SK-N-SH treated with all-trans-retinoic acid at 6 μM for 48 hours (cell line): ENCODE data around the gene CDKN2C.
A peak's percentile ranks its signal among the peaks of the same experiment; 100 is the strongest.

Source experiments
- ATAC-seq: fragments of 200-7000 bp; cut with Tn5 transposase; 3 replicates; pipeline ENCODE4 v1.9.1; 2020; ENCODE audit warnings: mild to moderate bottlenecking, moderate library complexity
- ARNTL ChIP-seq: fragments of 450-650 bp; formaldehyde crosslinking; IDR thresholded peaks from 2 replicates; pipeline ENCODE4 v1.5.0; 2020; ENCODE audit warnings: low read depth, mild to moderate bottlenecking, moderate library complexity, borderline replicate concordance
- BACH2 ChIP-seq: fragments of 250-450 bp; sonication (Bioruptor Pico); IDR thresholded peaks from 2 replicates; pipeline ENCODE4 v1.9.0; 2021; ENCODE audit warnings: mild to moderate bottlenecking, borderline replicate concordance
- CREB5 ChIP-seq: fragments of 250-450 bp; sonication (Bioruptor Pico); IDR thresholded peaks from 2 replicates; pipeline ENCODE4 v1.5.1; 2020; ENCODE audit warnings: low read depth, mild to moderate bottlenecking, moderate library complexity
- CSDC2 ChIP-seq: fragments of 250-450 bp; sonication (Bioruptor Pico); IDR thresholded peaks from 2 replicates; pipeline ENCODE4 v1.5.0; 2020; ENCODE audit warnings: mild to moderate bottlenecking, moderate library complexity
- CSRNP3 ChIP-seq: fragments of 250-450 bp; sonication (Bioruptor Pico); IDR thresholded peaks from 2 replicates; pipeline ENCODE4 v1.5.1; 2021; ENCODE audit warnings: mild to moderate bottlenecking, moderate library complexity
- ESRRG ChIP-seq: fragments of 250-450 bp; sonication (Bioruptor Pico); IDR thresholded peaks from 2 replicates; pipeline ENCODE4 v1.6.1; 2021; ENCODE audit warnings: mild to moderate bottlenecking
- OSR1 ChIP-seq: fragments of 250-450 bp; sonication (Bioruptor Pico); IDR thresholded peaks from 2 replicates; pipeline ENCODE4 v1.8.0; 2022; ENCODE audit warnings: moderate library complexity, mild to moderate bottlenecking, inconsistent platforms
- PATZ1 ChIP-seq: fragments of 250-450 bp; sonication (Bioruptor Pico); IDR thresholded peaks from 2 replicates; pipeline ENCODE4 v1.8.0; 2020; ENCODE audit warnings: mild to moderate bottlenecking, moderate library complexity, borderline replicate concordance
- PPARA ChIP-seq: fragments of 250-450 bp; sonication (Bioruptor Pico); IDR thresholded peaks from 2 replicates; pipeline ENCODE4 v1.5.0; 2020; ENCODE audit warnings: mild to moderate bottlenecking, borderline replicate concordance
- SNAI2 ChIP-seq: fragments of 250-450 bp; sonication (Bioruptor Pico); IDR thresholded peaks from 2 replicates; pipeline ENCODE4 v1.5.0; 2020; ENCODE audit warnings: mild to moderate bottlenecking, moderate library complexity
- TSHZ2 ChIP-seq: fragments of 250-450 bp; sonication (Bioruptor Pico); IDR thresholded peaks from 2 replicates; pipeline ENCODE4 v1.5.0; 2020; ENCODE audit warnings: mild to moderate bottlenecking, moderate library complexity
- ZC3H10 ChIP-seq: fragments of 250-450 bp; sonication (Bioruptor Pico); IDR thresholded peaks from 2 replicates; pipeline ENCODE4 v1.5.1; 2021; ENCODE audit warnings: mild to moderate bottlenecking, moderate library complexity
- ZFP3 ChIP-seq: fragments of 250-450 bp; sonication (Bioruptor Pico); IDR thresholded peaks from 2 replicates; pipeline ENCODE4 v1.5.0; 2020; ENCODE audit warnings: mild to moderate bottlenecking, moderate library complexity
- ZNF565 ChIP-seq: fragments of 450-650 bp; formaldehyde crosslinking; conservative IDR thresholded peaks from 2 replicates; pipeline ENCODE4 v1.5.0; 2020; ENCODE audit warnings: low read depth, mild to moderate bottlenecking, moderate library complexity
- ZNF70 ChIP-seq: fragments of 450-650 bp; formaldehyde crosslinking; IDR thresholded peaks from 2 replicates; pipeline ENCODE4 v1.5.0; 2020; ENCODE audit warnings: mild to moderate bottlenecking, moderate library complexity
- TF ChIP-seq, protein P1 (sequence below): fragments of 250-450 bp; sonication (Bioruptor Pico); IDR thresholded peaks from 2 replicates; pipeline ENCODE4 v1.8.0; 2021; ENCODE audit warnings: low read depth, mild to moderate bottlenecking, moderate library complexity, borderline replicate concordance

The CDKN2C gene

DNA sequence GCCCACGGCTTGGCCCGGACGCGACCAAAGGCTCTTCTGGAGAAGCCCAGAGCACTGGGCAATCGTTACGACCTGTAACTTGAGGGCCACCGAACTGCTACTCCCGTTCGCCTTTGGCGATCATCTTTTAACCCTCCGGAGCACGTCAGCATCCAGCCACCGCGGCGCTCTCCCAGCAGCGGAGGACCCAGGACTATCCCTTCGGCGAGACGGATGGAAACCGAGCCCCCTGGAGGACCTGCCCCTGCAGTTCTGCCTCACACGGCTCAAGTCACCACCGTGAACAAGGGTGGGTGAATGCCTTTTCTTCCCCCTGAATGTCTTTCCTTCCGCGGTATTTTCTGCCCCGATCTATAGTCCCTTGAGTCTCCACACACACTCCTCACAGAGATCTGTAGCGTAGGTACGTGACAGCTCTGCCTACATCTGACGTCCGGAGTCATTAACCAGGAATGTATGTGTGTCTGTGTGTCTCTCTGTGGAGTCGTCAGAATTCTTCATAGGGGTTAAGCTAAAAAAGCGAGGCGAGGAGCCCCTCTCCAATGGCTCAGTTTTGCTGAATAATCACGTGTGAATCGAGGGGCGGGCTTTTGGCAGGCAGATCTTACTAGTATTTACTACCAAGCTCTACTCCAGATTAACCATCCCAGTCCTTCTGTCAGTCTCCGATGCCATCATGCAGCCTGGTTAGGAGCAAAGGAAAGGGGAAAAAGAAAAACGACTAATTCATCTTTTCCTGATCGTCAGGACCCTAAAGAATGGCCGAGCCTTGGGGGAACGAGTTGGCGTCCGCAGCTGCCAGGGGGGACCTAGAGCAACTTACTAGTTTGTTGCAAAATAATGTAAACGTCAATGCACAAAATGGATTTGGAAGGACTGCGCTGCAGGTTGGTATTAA, at the start of gene CDKN2C:
CDKN2C (plus strand) TSS at position 635 of the 898 bp plus-strand sequence; CDS start at position 759, 124 bp downstream.
- peak; percentile 64 for ATAC-seq
- no peak for TF ChIP-seq ZFP3
- no peak for TF ChIP-seq PPARA
- no peak for TF ChIP-seq BACH2 (CRISPR knock-in tag)
- no peak for TF ChIP-seq ARNTL
- TF ChIP-seq CSRNP3 (CRISPR knock-in tag) = no peak
- TF ChIP-seq CSDC2 (CRISPR knock-in tag) = no peak
- TF ChIP-seq ESRRG (CRISPR knock-in tag) = no peak
- no peak for TF ChIP-seq ZNF70 (CRISPR knock-in tag)

DNA sequence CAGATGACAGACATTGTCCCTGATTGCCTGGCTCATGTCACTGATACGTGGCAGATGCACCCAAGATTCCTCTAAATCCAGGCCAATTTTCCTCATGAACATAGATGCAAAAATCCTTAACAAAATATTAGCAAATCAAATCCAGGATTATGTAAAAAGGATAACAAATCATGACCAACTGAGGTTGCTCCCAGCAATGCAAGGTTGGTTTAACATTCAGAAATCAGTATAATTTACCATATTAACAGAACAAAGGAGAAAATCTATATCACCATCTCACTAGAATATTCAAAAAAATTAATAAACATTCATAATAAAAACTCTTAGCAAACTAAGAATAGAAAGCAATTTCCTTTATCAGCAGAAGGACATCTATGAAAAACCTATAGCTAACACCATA, 49.6 kb upstream of the CDKN2C start:
- no peak for TF ChIP-seq SNAI2 (CRISPR knock-in tag)
- TF ChIP-seq, protein P1, sequence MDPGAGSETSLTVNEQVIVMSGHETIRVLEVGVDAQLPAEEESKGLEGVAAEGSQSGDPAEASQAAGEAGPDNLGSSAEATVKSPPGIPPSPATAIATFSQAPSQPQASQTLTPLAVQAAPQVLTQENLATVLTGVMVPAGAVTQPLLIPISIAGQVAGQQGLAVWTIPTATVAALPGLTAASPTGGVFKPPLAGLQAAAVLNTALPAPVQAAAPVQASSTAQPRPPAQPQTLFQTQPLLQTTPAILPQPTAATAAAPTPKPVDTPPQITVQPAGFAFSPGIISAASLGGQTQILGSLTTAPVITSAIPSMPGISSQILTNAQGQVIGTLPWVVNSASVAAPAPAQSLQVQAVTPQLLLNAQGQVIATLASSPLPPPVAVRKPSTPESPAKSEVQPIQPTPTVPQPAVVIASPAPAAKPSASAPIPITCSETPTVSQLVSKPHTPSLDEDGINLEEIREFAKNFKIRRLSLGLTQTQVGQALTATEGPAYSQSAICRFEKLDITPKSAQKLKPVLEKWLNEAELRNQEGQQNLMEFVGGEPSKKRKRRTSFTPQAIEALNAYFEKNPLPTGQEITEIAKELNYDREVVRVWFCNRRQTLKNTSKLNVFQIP (CRISPR knock-in tag) = no peak
- no peak for ATAC-seq

GRCh38 chr1:50921029-50921428, 49.0 kb upstream of the CDKN2C start:
- no peak for ATAC-seq
- TF ChIP-seq PATZ1 (CRISPR knock-in tag) (no peak), TSHZ2 (CRISPR knock-in tag) (no peak), ZNF565 (CRISPR knock-in tag) (no peak), CREB5 (CRISPR knock-in tag) (no peak), BACH2 (CRISPR knock-in tag) (no peak), OSR1 (no peak), CSDC2 (CRISPR knock-in tag) (no peak), ZC3H10 (CRISPR knock-in tag) (no peak), SNAI2 (CRISPR knock-in tag) (no peak)
- TF ChIP-seq, protein P1 (CRISPR knock-in tag) = no peak
